Measurements from ENCODE around the gene STYK1.
"Not testable (repeated sequence)": the region's sequence is repeated elsewhere in the genome, so short reads cannot be mapped to it uniquely, and the experiment has no call there.

STYK1 gene

GRCh38 chr12:10617863-10618262, 56.0 kb downstream of the STYK1 start:
- no peak for DNase-seq

GRCh38 chr12:10615532-10615931, 58.3 kb downstream of the STYK1 start:
- DNase-seq: no peak

GRCh38 chr12:10614056-10614370, 59.8 kb downstream of the STYK1 start:
- no peak for DNase-seq

- DNase-seq: peak; percentile 98
Observed at GRCh38 chr12:10613349-10614055, 60.4 kb downstream of the STYK1 start, which contains the start of gene MAGOHB. Gene MAGOHB (minus strand): TSS chr12:10613609. CDS start chr12:10613532, 77 bp downstream.

GRCh38 chr12:10612984-10613348, 60.9 kb downstream of the STYK1 start:
- DNase-seq: peak; percentile 7

GRCh38 chr12:10612110-10612509, 61.7 kb downstream of the STYK1 start:
- DNase-seq: no peak

- DNase-seq: not testable (repeated sequence)
Observed at GRCh38 chr12:10611258-10611657, 62.6 kb downstream of the STYK1 start.

GRCh38 chr12:10610188-10610587, 63.7 kb downstream of the STYK1 start:
- DNase-seq: no peak

GRCh38 chr12:10607885-10608458, 65.9 kb downstream of the STYK1 start:
- DNase-seq: no peak

- DNase-seq: no peak
Observed at GRCh38 chr12:10601860-10602259, 72.0 kb downstream of the STYK1 start.

GRCh38 chr12:10600988-10601387, 72.9 kb downstream of the STYK1 start:
- no peak for DNase-seq

- DNase-seq: no peak
Observed at GRCh38 chr12:10595881-10596280, 78.0 kb downstream of the STYK1 start.

- DNase-seq: no peak
Observed at GRCh38 chr12:10590966-10591365, 82.9 kb downstream of the STYK1 start.

GRCh38 chr12:10584415-10584814, 89.4 kb downstream of the STYK1 start:
- no peak for DNase-seq

GRCh38 chr12:10582704-10583103, 91.1 kb downstream of the STYK1 start:
- DNase-seq: no peak

- not testable (repeated sequence) for DNase-seq
Observed at GRCh38 chr12:10582133-10582532, 91.7 kb downstream of the STYK1 start.

- DNase-seq: no peak
Observed at GRCh38 chr12:10574307-10574706, 99.5 kb downstream of the STYK1 start.

GRCh38 chr12:10572021-10572490, 101.8 kb downstream of the STYK1 start:
- not testable (repeated sequence) for DNase-seq

- DNase-seq: no peak
Observed at GRCh38 chr12:10571141-10571540, 102.7 kb downstream of the STYK1 start.
